HG03442 (cell line): Measurements from ENCODE around the gene GABRP.
"Not testable (repeated sequence)": the region's sequence is repeated elsewhere in the genome, so short reads cannot be mapped to it uniquely, and the experiment has no call there.

Source experiments
- ATAC-seq: cut with Tn5 transposase; IDR thresholded peaks from one replicate; pipeline ENCODE4 v1.9.1; 2021; ENCODE audit warnings: mild to moderate bottlenecking, moderate library complexity; ENCODE audit not compliant: unreplicated experiment

The GABRP gene

GRCh38 chr5:170791325-170791954 lies 7.9 kb downstream of the GABRP start:
- ATAC-seq = no peak

- no peak for ATAC-seq
These were observed 9.4 kb downstream of the GABRP start for GRCh38 chr5:170792878-170793277.

GRCh38 chr5:170795154-170795553 lies 11.6 kb downstream of the GABRP start:
- no peak for ATAC-seq

GRCh38 chr5:170805666-170806065 lies 22.1 kb downstream of the GABRP start:
- no peak for ATAC-seq

- ATAC-seq = no peak
These were observed 26.0 kb downstream of the GABRP start for GRCh38 chr5:170809551-170809950.

- ATAC-seq = no peak
These were observed 28.2 kb downstream of the GABRP start for GRCh38 chr5:170811719-170812118.

- ATAC-seq = no peak
These were observed 29.7 kb downstream of the GABRP start for GRCh38 chr5:170813231-170813630.

- no peak for ATAC-seq
These were observed 33.7 kb downstream of the GABRP start for GRCh38 chr5:170817195-170817594.

GRCh38 chr5:170818232-170818631 lies 34.7 kb downstream of the GABRP start:
- ATAC-seq = no peak

GRCh38 chr5:170819824-170820223 lies 36.3 kb downstream of the GABRP start:
- no peak for ATAC-seq

- ATAC-seq = no peak
These were observed 37.8 kb downstream of the GABRP start for GRCh38 chr5:170821257-170821800.

- no peak for ATAC-seq
These were observed 42.6 kb downstream of the GABRP start for GRCh38 chr5:170826117-170826516.

- no peak for ATAC-seq
These were observed 48.7 kb downstream of the GABRP start for GRCh38 chr5:170832241-170832640.

- not testable (repeated sequence) for ATAC-seq
These were observed 50.5 kb downstream of the GABRP start for GRCh38 chr5:170833981-170834380.

- ATAC-seq = no peak
These were observed 52.7 kb downstream of the GABRP start for GRCh38 chr5:170836226-170836625.

GRCh38 chr5:170843870-170844269 lies 60.3 kb downstream of the GABRP start:
- ATAC-seq = no peak

GRCh38 chr5:170844651-170845050 lies 61.1 kb downstream of the GABRP start:
- ATAC-seq = no peak

GRCh38 chr5:170846416-170846815 lies 62.9 kb downstream of the GABRP start:
- no peak for ATAC-seq

- ATAC-seq = no peak
These were observed 63.3 kb downstream of the GABRP start for GRCh38 chr5:170846846-170847245.

GRCh38 chr5:170848033-170848432 lies 64.5 kb downstream of the GABRP start:
- no peak for ATAC-seq

GRCh38 chr5:170849374-170849773 lies 65.8 kb downstream of the GABRP start:
- no peak for ATAC-seq

GRCh38 chr5:170854566-170854965 lies 71.0 kb downstream of the GABRP start:
- no peak for ATAC-seq

GRCh38 chr5:170857066-170857465 lies 73.5 kb downstream of the GABRP start:
- ATAC-seq = no peak
